ENCODE results near the gene SMTNL1. TPM values are rescaled to one million over a fixed set of nuclear protein-coding genes. Genes with fewer than 3 reads are reported as not detected.

Gene SMTNL1
- total and polyA plus RNA-seq, 9 of the 15 experiments (the other 6 are each of a cell fraction or from before 2014, with no cell fraction given): not detected

DNA sequence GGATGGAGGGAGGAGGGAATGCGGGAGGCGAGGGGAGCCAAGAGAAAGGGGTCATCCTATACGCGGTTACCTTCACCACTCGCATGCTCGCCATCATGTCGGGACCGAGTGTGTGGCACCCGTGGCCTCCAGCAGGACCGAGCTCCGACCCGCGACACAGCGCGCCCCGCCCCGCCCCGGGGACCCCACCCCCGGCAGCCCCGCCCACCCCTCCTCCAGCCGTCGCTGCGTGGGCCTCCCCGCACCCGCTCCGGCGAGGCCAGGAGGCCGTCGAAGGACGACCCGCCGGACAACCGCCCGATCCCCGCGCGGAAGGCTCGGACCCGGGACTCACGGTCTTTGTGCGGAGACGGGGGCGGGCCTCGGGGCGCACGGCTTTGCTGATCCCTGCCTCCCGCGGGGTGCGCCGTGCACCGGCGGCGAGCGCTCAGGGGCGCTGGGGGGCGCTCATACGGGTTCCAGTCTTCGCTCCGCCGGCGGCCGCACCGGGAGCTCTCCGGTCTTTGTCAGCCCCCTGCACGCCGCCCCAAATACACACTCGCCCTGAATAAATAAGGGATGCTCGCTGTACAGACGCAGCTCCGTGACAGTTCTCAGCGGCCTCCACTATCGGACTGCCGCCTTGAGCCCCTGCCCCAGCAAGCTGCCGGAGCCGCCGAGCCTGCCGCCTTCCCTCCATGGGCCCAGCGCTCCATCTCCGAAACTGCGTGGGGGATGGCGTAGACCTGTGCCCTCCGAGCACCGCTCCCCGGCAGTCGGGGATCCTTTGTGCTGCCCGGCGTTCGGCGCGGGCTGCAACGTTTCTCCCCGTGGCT is 30.3 kb downstream of the SMTNL1 start, which contains the start of gene UBE2L6 (continued):
- TF ChIP-seq, protein P1, sequence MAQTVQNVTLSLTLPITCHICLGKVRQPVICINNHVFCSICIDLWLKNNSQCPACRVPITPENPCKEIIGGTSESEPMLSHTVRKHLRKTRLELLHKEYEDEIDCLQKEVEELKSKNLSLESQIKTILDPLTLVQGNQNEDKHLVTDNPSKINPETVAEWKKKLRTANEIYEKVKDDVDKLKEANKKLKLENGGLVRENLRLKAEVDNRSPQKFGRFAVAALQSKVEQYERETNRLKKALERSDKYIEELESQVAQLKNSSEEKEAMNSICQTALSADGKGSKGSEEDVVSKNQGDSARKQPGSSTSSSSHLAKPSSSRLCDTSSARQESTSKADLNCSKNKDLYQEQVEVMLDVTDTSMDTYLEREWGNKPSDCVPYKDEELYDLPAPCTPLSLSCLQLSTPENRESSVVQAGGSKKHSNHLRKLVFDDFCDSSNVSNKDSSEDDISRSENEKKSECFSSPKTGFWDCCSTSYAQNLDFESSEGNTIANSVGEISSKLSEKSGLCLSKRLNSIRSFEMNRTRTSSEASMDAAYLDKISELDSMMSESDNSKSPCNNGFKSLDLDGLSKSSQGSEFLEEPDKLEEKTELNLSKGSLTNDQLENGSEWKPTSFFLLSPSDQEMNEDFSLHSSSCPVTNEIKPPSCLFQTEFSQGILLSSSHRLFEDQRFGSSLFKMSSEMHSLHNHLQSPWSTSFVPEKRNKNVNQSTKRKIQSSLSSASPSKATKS (CRISPR knock-in tag; IDR thresholded peaks at IDR 0.05): no peak
- TF ChIP-seq HNRNPUL1 (IDR thresholded peaks at IDR 0.05; ENCODE audit: low read length) (no peak), ZNF592 (IDR thresholded peaks at IDR 0.05) (no peak), MTA1 (IDR thresholded peaks at IDR 0.05; ENCODE audit: borderline replicate concordance) (no peak; the same call in 1 of the 2 replicates), ZNF263 (CRISPR knock-in tag; IDR thresholded peaks at IDR 0.05; ENCODE audit: borderline replicate concordance) (0 out of 2 replicates have a peak, but pooled peaks have one; percentile 39), ZNF318 (IDR thresholded peaks at IDR 0.05; ENCODE audit: borderline replicate concordance in 1 of 2, low read depth in 1 of 2) (no peak), PYGO2 (tag; IDR thresholded peaks at IDR 0.05) (no peak), HDAC8 (tag; IDR thresholded peaks at IDR 0.05) (no peak), TGIF2 (CRISPR knock-in tag; IDR thresholded peaks at IDR 0.05) (no peak)
- TF ChIP-seq, protein P2, sequence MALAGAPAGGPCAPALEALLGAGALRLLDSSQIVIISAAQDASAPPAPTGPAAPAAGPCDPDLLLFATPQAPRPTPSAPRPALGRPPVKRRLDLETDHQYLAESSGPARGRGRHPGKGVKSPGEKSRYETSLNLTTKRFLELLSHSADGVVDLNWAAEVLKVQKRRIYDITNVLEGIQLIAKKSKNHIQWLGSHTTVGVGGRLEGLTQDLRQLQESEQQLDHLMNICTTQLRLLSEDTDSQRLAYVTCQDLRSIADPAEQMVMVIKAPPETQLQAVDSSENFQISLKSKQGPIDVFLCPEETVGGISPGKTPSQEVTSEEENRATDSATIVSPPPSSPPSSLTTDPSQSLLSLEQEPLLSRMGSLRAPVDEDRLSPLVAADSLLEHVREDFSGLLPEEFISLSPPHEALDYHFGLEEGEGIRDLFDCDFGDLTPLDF (CRISPR knock-in tag; IDR thresholded peaks at IDR 0.05): peak; percentile 71; the same call in 1 of the 2 replicates

Data from K562 (cell line).